ENCODE measurements around the gene CENPC.

DNA sequence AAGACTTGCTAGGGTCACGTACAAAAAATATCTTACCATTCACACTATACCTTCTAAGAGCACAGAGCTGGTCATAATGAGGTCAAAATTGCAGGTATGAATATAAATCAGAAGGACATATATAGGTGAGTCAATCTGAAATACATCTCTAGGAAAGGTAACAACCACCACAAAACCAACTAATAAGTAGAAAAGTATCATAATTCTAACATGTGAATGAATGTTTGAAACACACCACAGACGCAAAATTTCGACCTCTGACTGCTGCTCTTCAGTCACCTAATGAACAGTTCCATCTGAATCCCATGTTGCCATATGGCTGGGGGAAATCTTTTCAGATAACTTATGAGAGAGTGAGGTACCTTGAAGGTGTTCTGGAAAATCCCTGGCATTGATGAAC lies 35.3 kb upstream of the CENPC start:
- TF ChIP-seq, protein P1, sequence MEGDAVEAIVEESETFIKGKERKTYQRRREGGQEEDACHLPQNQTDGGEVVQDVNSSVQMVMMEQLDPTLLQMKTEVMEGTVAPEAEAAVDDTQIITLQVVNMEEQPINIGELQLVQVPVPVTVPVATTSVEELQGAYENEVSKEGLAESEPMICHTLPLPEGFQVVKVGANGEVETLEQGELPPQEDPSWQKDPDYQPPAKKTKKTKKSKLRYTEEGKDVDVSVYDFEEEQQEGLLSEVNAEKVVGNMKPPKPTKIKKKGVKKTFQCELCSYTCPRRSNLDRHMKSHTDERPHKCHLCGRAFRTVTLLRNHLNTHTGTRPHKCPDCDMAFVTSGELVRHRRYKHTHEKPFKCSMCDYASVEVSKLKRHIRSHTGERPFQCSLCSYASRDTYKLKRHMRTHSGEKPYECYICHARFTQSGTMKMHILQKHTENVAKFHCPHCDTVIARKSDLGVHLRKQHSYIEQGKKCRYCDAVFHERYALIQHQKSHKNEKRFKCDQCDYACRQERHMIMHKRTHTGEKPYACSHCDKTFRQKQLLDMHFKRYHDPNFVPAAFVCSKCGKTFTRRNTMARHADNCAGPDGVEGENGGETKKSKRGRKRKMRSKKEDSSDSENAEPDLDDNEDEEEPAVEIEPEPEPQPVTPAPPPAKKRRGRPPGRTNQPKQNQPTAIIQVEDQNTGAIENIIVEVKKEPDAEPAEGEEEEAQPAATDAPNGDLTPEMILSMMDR (IDR thresholded peaks at IDR 0.05; ENCODE audit: low read depth, low read length): no peak
- no peak for TF ChIP-seq POLR2A (IDR thresholded peaks at IDR 0.05; ENCODE audit: extremely low read depth, insufficient read length)
- TF ChIP-seq, protein P2, sequence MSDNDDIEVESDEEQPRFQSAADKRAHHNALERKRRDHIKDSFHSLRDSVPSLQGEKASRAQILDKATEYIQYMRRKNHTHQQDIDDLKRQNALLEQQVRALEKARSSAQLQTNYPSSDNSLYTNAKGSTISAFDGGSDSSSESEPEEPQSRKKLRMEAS (IDR thresholded peaks at IDR 0.05; ENCODE audit: low read depth, low read length): no peak

Measured in NB4 (cell line).